ENCODE measurements around the gene DMGDH. TPM values are rescaled to one million over a fixed set of nuclear protein-coding genes. Genes with fewer than 3 reads are reported as not detected.

Gene DMGDH
- total and polyA plus RNA-seq, 2 of the 4 experiments (the other 2 are of a cell fraction): 0.18 TPM; not detected in 1

DNA sequence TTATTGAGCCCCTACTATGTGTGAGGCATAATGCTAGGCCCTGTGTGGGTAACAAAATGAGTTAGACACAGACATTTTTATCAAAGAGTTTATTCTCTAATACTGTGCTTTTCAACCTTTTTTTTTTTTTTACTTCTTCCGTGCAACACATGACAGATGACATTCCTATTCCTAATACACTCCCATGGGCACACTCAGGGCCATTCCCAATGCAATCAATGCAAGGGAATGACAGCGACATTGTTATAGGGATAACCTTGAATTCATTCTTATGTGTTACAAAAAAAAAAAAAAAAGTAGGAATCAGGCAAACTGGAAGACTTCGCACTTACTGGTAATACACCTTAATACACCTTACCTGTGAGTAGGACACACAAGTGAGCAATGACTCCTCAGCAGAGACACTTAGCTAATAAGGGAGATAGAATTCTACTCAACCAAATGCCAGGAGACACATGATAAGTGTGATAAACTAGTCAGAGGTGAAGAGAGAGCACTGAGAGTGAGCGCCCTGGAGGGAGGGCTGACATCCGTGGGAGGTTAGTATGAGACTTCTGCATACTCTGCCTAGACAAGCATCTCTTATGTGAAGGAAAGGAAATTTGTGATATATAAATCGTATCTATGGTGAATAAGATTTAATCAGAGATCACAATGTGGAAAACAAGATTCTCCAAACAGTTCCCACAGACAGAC lies 63.4 kb downstream of the DMGDH start:
- Histone ChIP-seq H3K9me3 (ENCODE audit: control insufficient read depth, insufficient read depth, low read length) (no peaks in the 10 kb centered on the region), H3K4me1 (ENCODE audit: control insufficient read depth, insufficient read depth, low read length) (peaks cover 6% of the 10 kb centered on the region), H3K23ac (ENCODE audit: low read depth, low read length) (no peak overlapping the region), H2BK120ac (ENCODE audit: low read depth, low read length) (no peak overlapping the region), H4K5ac (ENCODE audit: low read depth, low read length) (no peak overlapping the region), H3K4me3 (ENCODE audit: insufficient read depth, low read depth, low read length) (no peak overlapping the region), H3K4me2 (ENCODE audit: low read depth, low read length) (no peak overlapping the region), H2AFZ (replicated peaks; ENCODE audit: low read length, poor library complexity) (no peak overlapping the region), H3K4ac (ENCODE audit: low read depth, low read length) (no peak overlapping the region), H3K18ac (ENCODE audit: low read depth, low read length) (no peak overlapping the region), H3K9ac (ENCODE audit: low read depth, low read length) (no peak overlapping the region), H3K79me1 (ENCODE audit: low read depth in 1 of 2, low read length in 2 of 2) (no peaks in the 10 kb centered on the region), H4K8ac (ENCODE audit: low read depth in 2 of 2, low read length in 2 of 2) (no peak overlapping the region), H2AK9ac (replicated peaks; ENCODE audit: low read depth, low read length, poor library complexity) (no peak overlapping the region), H3K56ac (ENCODE audit: extremely low read depth, insufficient read depth, low read length) (no peak overlapping the region), H3K27ac (ENCODE audit: insufficient read depth, low read length) (no peak overlapping the region), H3K36me3 (ENCODE audit: control insufficient read depth, insufficient read depth, low read length) (no peaks in the 10 kb centered on the region), H3K9me1 (ENCODE audit: insufficient read depth, low read length) (no peaks in the 10 kb centered on the region), H2BK5ac (ENCODE audit: low read depth, low read length, poor library complexity, severe bottlenecking) (no peak overlapping the region), H3K27me3 (ENCODE audit: control insufficient read depth, insufficient read depth, low read length) (no peaks in the 10 kb centered on the region), H2AK5ac (ENCODE audit: low read depth, low read length) (no peak overlapping the region), H3K14ac (replicated peaks; ENCODE audit: low read depth, low read length) (no peak overlapping the region), H2BK20ac (ENCODE audit: low read depth, low read length) (no peak overlapping the region), H4K20me1 (ENCODE audit: insufficient read depth, low read length) (no peaks in the 10 kb centered on the region), H4K91ac (ENCODE audit: insufficient read depth, low read depth, low read length) (no peak overlapping the region), H2BK15ac (ENCODE audit: low read depth, low read length) (no peak overlapping the region)
- dilution Hi-C loops (cut with HindIII; ENCODE audit: low sequenced_read_pairs, unreplicated experiment) (no loop called here), in situ Hi-C loops (cut with MboI; ENCODE audit: low sequenced_read_pairs) (no loop called here), intact Hi-C loops (cut with micrococcal nuclease) (no loop called here)
- no CpG with 5 or more reads among the region's 6 CpGs for WGBS, 2 experiments (ENCODE audit: extremely low coverage in 2 of 2, insufficient read length in 1 of 2)
- ChIA-PET CTCF (no interaction called here), POLR2A (ENCODE audit: unreplicated experiment) (no interaction called here)
- DNase-seq (no peak), ATAC-seq (ENCODE audit: low read depth) (no peak)
- TF ChIP-seq CEBPB (IDR thresholded peaks at IDR 0.05; ENCODE audit: low read depth, low read length) (no peak), MXI1 (IDR thresholded peaks at IDR 0.05; ENCODE audit: borderline replicate concordance, low read depth, low read length) (no peak), NFE2L2 (IDR thresholded peaks at IDR 0.05; ENCODE audit: low read depth, low read length) (no peak), USF2 (IDR thresholded peaks at IDR 0.05; ENCODE audit: low read depth, low read length) (no peak), RFX5 (IDR thresholded peaks at IDR 0.05; ENCODE audit: low read depth, low read length) (no peak), RAD21 (IDR thresholded peaks at IDR 0.05; ENCODE audit: low read length) (no peak)
- TF ChIP-seq, protein P1, sequence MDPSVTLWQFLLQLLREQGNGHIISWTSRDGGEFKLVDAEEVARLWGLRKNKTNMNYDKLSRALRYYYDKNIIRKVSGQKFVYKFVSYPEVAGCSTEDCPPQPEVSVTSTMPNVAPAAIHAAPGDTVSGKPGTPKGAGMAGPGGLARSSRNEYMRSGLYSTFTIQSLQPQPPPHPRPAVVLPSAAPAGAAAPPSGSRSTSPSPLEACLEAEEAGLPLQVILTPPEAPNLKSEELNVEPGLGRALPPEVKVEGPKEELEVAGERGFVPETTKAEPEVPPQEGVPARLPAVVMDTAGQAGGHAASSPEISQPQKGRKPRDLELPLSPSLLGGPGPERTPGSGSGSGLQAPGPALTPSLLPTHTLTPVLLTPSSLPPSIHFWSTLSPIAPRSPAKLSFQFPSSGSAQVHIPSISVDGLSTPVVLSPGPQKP (IDR thresholded peaks at IDR 0.05; ENCODE audit: borderline replicate concordance, low read depth, low read length): no peak
- BruUV-seq (replicated peaks): no TSS peak
